HG03521 (cell line): Measurements from ENCODE around the gene MVB12A.
A peak's percentile ranks its signal among the peaks of the same experiment; 100 is the strongest.

ENCODE experiments used
- ATAC-seq: cut with Tn5 transposase; IDR thresholded peaks from one replicate; pipeline ENCODE4 v1.9.1; 2021; ENCODE audit warnings: mild to moderate bottlenecking, moderate library complexity; ENCODE audit not compliant: unreplicated experiment

The MVB12A gene

DNA sequence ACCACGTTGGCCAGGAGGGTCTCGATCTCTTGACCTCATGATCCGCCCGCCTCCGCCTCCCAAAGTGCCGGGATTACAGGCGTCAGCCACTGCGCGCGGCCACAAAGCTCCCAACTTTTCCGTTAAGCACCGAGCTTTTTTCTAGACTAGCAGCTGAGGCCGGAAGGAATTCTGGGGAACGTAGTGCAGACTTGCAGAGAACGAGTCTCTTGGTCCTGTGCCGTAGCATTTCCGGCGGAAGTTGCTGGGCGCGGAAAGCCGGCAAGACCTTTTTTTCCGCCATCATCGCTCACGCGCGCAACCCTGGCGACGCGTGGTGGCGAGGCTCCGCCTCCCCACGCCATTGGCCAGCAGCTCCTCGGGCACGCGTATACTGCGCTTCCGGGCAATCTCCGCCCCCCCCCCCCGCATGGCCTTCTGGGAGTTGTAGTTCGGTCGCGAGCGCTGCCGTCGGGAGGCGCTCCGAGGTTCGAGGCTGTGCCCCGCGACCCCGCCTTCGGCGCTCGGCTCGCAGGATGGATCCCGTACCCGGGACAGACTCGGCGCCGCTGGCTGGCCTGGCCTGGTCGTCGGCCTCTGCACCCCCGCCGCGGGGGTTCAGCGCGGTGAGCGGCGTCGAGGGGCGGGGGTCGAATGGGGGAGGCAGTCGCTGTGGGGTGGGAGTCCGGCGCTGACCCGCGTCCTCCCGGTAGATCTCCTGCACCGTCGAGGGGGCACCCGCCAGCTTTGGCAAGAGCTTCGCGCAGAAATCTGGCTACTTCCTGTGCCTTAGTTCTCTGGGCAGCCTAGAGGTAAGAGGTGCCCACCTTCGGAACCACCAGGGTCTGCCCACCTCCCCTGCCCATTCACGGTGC is at the start of gene MVB12A:
Gene MVB12A, plus strand, starts transcription at position 427 of the 854 bp plus-strand sequence. Its CDS starts 89 bp downstream, at position 516.
- peak; percentile 89 for ATAC-seq

DNA sequence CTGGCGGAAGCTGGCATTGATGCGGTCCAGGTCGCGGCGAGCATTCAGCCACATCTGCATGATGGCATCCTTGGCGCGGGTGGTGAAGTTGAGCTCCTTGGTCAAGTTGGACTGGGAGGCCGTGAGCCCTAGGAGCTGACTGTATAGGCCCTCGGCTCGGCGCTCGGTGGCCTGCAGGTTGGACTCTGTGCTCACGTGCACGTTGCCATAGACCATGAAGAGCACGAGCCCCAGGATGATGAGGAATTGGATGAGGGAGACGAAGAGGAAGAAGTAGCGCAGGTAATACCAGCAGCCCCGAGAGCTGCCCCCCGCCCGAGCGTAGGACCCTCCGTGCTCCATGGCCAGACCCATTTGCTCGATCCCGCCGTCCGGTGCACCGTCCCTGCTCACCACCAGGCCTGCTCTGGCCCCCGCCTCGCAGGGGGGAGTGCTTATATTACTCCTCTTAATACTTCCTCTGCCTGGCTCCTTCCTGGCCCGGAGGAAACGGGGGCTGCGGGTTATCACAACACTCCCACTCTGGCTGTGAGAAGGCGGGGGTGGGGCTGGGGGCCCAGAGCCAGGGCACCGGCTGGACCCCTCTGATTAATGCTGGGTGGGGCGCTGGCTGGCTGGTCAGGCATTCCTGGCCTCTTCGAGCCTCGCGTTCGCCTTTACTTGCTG is 42.8 kb upstream of the MVB12A start, which contains the start of gene PLVAP:
Gene PLVAP, minus strand, starts transcription at position 408 of the 666 bp plus-strand sequence. Its CDS starts 54 bp downstream, at position 354.
- no peak for ATAC-seq

DNA sequence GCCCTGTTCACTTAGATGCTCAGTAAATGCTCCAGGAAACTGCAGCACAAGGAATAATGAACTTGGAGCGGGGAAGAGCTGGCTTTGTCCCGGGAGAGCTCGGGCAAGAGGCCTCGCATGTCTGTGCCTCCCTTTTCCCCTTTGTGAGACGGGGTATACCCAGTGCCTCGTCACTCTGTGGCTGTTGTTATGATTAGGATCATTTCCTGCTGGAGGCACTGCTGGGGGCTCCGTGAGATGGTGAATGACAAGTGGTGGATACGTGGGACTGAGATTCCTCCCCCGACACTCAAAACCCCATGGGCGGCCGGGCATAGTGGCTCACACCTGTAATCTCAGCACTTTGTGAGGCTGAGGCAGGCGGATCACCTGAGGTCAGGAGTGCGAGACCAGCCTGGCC is 41.6 kb upstream of the MVB12A start:
- no peak for ATAC-seq

DNA sequence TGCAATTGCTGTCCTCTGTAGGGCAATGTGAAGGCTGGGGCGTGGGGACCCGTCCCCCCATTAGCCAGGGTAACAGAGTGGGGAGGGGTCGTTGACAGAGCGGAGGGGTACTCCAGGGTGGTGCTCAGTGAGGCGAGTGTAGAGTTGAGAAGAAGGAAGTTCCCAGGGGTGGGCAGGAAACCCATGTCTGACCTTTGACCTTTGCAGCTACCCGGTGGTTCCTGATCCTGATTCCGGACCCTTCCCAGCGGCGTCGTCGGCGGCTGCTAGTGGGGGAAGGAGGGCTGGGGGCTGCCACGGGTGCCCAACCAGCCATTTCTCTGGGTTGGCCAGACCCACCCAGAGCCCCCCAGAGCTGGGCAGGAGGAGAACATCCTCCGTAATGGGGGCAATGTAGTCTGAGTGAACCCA is 40.6 kb upstream of the MVB12A start:
- ATAC-seq, result no peak

DNA sequence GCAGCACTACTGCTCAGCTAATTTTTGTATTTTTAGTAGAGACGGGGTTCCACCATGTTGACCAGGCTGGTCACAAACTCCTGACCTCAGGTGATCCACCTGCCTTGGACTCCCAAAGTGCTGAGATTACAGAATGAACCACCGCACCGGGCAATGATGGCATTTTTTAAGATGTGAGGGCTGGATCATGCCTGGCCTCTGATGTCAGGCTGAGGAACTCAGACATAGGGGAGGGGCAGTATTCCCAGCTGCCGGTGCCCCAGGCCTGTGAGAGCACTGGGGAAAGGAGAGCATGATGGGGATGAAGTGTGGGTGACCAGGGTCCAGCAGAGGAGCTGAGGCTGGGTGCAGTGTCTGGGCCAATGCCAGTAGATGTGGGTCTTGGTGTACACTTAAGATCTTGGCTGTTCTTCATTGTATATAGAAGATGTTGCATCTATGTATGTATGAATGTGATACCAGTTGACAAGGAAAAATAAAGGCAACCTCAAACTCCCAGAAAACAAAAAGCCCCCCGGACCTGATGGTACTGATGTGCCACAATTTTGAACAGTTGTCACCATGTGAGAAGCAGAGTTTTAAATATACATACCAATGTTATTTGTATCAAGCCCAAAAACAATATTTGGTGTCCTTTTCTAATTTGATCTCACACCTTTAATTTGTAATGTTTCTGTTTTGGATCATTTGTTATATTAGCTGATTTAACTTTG is 39.3 kb upstream of the MVB12A start:
- no peak for ATAC-seq

DNA sequence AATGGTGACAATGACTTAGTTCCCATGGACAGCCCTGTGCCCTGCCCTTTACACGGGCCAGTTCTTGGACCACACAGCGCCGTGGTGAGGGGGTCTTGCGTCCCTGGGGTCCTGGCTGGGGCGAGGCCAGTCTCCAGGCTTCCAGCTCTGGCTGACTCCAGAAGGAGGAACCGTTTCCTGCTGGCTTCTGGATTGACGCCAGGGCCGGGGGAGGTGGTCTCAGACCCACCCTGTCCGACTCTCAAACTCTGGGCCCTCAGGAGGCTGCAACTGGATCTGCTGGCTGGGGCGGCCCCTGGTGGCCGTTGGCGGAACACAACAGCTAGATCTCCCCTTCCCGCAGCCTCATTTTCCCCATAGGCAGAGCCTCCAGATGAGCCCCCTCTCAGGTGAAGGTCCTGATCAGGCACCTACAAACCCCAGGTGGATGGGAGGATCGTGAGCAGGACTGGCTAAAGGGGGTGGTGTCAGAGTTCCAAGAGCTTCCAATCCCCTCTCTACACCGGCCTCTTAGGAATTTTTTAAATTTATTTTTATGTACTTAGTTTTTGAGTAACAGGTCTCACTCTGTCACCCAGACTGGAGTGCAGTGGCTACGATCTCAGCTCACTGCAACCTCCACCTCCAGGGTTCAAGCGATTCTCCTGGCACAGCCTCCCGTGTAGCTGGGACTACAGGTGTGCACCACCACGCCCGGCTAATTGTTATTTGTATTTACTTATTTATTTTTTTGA is 33.8 kb upstream of the MVB12A start:
- no peak for ATAC-seq

DNA sequence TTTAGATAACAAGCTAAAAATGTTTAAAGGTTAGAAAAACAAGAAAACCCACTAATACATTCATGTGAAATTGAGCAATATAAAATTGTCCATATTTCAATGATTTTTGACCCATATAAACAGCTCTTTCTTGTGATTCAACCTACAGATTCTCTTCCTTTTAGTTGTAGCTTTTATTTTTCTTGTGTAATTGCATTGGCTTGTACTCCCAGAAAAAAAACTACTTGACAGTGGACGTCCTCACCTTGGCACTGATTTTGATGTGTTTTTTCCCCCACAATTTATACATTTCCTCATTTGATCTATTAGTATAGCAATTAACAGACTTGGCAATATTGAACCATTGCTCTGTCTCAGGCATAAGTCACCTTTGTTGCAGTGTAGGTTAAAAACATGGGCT is 30.6 kb upstream of the MVB12A start:
- no peak for ATAC-seq

DNA sequence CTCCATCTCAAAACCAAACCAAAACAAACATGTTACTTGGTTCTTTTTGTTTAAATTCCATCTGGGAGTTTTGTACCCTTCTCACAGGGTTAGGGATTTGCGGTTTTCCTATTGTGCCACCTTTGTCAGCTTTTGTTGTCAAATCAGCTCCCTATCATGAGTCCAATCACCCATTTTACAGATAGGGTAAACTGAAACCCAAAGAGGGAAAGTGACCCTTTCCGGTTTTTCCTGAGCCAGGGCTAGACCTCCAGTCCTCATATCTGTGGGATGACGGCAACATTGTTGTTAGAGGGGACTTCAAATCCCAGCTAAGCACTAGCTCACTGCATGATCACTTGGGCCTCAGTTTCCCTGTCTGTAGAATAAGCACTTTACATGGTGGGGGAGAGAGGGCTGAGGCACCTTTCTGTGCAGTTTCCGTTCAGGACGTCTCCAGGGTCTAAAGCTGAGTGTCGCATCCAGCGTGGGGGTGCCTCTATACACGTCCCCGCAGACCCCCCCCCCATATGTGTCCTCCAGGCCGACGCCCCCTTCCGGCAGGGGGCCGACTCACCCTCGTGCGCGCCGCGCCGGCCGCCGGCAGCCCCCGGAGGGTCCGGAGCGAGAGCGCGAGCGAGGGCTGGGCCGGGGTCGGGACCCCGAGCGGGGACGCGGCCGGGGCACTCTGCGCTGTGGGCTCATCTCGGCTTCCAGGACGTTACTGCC is 29.7 kb upstream of the MVB12A start:
- no peak for ATAC-seq

DNA sequence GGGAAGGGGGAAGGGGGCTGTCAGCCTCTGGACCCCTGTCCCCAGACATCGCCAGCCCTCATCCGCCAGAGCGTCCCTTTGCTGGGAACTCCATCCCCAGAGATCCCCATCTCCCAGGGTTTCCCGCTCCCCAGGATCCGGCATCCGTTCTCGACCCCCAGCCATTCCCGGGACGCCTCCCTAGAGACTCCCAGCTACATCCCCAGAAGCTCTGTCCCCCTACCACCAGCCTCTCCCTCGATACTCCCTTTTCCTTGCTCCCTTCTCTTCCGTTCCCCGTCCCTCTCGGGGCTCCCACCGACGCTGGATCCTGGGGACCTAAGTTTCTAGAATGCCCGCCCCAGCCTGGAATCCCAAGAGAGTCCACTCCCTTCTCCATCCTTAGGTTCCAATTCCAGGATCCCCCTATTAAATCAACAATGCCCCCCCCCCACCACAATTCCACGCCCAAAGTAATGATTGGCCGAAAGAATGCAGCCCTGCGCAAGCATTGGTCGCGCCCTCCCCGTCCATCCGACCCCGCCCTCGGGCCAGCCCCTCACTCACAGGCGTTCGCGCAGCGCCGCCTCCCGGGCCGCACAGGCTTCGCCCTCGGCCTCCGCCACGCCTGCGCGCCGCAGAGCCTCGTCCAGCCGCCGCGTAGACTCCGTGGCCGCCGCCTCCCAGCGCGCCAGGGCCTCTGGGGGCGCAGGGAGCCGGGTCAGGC is 29.0 kb upstream of the MVB12A start:
- ATAC-seq, result peak; percentile 89

DNA sequence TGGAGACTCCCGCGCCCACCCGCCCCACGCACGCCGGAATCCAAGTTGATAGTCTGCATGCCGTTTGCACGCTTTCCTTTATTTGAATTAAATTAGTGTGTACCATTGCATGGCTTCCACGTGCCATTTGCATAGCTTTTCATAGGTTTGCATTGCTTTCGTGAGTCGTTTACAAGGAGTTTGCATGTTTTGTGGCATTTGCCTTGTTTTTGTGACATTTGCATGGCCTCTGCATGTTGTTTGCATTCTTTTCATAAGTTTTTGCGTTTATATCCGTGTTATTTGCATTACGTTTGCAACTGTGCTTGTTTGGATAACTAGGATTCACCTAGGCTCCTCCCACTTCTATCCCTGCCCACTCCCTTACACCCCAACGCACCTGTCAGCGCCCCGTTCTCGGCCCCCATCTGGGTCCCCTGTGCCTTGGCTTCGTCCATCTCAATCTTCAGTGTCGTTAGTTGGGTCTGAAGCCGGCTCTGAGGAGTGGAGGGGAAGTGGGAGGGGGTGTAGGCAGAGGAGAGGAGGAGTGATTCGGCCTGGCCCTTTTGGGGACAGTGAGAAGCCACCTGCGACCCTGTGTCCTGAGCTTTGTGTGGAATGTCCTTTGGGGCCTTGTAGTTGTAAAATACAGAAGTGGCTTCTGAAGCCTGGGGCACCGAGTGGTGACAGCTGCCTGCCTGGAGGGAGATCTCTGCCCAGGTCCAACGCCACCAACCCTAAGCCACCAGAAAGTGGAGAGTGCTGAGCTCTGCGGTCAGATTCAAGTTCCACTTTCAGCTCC is 28.3 kb upstream of the MVB12A start:
- no peak for ATAC-seq

DNA sequence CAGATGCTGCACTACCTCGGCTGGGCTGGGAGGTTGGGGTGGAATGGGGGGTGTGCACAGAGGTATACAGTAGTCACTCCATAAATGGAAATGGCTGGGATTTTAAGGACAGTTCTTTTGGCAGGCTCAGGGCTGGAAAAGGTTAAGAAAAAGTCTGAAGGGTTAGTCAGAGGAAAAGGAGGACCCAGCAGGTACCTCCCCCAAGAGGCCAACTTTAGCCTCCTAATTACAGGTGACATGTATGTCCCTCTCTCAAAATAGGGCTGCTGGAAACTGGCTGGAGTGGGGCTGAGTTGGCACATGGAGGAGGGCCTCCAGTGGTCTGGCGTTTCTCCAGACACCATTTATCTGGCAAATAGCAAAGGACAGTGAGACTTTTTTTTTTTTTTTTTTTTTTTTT is 26.8 kb upstream of the MVB12A start:
- no peak for ATAC-seq

DNA sequence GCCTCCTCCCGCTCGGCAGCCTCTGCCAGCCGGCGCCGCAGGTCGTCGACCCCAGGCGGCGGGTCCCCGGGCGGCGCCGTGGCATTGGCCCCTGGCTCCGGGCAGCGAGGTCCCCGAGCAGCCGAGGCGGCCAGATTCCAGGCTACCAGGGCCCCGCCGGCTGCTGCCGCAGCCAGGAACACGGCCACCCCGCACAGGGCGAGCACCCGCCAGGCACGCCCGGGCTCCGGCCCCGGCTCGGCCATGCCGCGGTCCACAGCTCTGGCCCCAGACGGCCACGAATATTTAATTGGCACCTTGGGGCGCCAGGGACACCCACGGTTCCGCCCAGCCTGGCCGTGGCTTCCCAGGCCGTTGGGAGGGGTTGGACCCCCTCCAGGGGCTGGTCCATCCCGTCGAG is 25.9 kb upstream of the MVB12A start, which contains the start of gene CCDC194:
Gene CCDC194, minus strand, starts transcription at position 283 of the 400 bp plus-strand sequence. Its CDS starts 38 bp downstream, at position 245.
- ATAC-seq, result no peak

DNA sequence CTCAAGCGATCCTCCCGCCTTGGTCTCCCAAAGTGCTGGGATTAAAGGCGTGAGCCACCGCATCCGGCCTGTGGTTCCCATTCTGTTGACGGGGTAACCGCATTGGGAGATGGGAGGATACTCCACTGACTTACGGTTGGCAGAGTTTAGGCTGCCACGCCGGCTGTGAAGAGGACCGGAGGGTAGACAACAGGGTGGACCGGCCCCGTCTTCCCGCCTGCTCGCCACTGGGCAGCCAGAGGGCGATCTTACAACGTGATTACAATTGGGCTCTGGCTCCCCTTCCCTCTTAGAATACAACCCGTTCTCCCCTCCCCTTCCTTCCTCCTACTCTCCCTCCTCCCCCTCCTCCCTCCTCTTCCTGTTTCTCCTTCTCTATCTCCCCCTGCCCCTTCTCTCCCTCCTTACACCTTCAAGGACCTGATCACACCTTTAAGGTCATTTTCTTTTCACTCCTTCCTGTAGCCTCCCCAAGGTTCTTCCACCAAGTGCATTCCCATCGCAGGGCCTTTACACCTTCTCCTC is 24.9 kb upstream of the MVB12A start:
- no peak for ATAC-seq

DNA sequence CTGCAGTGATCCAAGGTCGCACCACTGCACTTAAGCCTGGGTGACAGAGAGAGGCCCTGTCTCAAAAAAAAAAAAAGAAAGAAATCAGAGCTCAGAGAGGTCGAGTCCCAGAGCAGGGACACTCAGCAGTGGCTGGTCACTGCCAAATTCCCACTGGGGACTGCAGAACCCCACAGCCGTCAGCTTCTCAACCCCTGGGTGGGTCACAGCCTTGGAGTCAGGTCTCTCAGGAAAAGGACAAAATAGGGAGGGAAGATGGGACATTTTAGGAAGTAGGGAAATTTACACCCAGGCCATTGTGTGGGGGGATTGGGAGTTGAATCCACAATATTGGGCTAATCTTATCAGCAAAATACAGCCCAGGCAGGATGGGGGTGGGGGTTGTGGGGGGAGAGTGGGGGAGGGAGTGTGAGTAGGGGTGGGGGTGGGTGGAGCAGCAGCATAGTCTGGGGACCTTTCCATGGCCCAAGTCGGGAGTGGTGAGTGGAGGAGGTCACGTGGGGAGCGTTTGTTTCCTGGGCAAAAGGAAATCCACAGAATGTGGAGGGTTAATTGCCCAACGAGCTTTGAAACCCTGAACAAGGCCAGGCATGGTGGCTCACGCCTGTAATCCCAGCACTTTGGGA is 20.8 kb upstream of the MVB12A start:
- no peak for ATAC-seq

DNA sequence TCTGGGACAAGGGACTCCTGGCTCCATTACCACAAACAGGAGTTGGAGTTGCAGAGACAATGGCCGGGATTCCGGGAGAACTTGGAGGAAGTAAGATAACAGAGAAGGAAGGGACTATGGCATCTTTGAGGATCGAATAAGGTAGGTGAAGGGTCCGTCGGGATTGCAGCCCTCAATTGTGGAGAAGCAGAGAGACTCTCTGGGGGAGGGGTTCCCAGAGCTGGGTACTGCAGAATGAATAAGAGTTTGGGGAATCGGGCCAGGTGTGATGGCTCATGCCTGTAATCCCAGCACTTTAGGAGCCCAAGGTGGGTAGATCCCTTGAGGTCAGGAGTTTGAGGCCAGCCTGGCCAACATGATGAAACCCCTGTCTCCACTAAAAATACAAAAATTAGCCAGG is 18.2 kb upstream of the MVB12A start:
- no peak for ATAC-seq

DNA sequence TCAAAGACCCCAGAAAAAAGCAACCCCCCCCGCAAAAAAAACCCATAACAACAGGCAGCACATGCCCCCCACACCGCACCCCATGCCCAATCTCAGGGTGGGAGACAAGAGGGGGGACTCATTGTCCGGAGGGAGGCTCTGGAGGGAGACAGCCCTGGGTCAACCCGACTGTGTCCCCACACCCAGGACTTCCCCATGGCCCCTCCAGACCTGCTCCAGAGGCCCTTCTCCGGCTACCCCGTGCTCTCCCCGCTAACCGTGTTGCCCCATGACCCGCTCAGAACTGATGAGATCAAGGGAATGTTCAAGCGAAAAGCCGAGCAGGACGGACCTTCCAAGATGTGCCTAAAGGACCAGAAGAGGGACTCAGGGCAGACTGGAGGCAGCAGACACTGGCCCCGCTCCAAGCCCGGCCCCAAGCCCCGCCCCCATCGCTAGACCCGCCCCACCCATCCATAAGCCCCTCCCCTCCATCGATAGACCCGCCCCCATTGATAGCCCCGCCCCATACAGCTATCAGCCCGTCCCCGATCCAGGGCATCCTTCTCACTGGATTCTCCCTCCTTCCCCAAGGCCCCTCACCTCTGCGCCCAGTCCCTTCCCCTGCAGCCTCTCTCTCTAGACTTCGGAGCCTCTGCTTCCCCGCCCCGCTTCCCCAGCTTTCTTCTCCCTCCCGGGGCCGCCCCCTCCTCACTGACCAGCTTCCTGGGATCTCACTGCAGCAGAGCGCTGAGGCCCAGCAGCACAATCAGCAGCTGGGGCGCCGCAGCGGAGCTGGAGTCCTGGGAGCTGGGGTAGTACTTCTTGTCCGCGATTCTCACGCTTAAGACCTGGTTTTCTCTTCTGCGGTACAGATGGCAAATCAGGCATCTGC is 16.6 kb upstream of the MVB12A start:
- no peak for ATAC-seq

DNA sequence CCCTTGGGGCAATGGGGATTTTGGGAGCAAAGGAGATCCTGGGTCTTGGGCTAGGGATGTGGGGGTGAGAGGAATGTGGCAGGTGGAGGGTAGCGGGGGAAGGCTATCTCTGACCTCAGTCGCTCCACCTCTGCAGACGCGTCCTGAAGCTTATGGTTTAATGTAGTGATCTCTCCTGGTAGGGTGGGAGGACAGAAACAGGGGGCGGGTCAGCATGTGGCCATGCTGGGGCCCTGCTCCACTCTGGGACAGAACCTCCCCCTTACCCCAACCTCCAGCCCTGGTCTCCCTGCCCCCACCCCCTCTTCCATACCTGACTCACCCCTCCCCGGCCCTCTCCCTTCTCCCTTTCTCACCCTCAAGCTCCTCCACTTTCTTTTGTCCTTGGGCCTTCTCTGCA is 15.8 kb upstream of the MVB12A start:
- ATAC-seq, result no peak
